HG03045 (cell line): ENCODE measurements around the gene COQ3.
"Not testable (repeated sequence)": the region's sequence is repeated elsewhere in the genome, so short reads cannot be mapped to it uniquely, and the experiment has no call there.

Experiments used
- ATAC-seq: cut with Tn5 transposase; IDR thresholded peaks from one replicate; pipeline ENCODE4 v1.9.1; 2021; ENCODE audit warnings: mild to moderate bottlenecking, moderate library complexity; ENCODE audit not compliant: unreplicated experiment

Gene COQ3

GRCh38 chr6:99390896-99391295 lies 3.1 kb downstream of the COQ3 start:
- ATAC-seq: no peak

- ATAC-seq: no peak
Measured at GRCh38 chr6:99384507-99384906, 9.5 kb downstream of the COQ3 start.

- no peak for ATAC-seq
Measured at GRCh38 chr6:99378636-99379035, 15.4 kb downstream of the COQ3 start.

GRCh38 chr6:99369533-99369932 lies 24.5 kb downstream of the COQ3 start:
- ATAC-seq: no peak

- no peak for ATAC-seq
Measured at GRCh38 chr6:99366852-99367251, 27.1 kb downstream of the COQ3 start.

- peak; percentile 67 for ATAC-seq
Measured at GRCh38 chr6:99364026-99364425, 30.0 kb downstream of the COQ3 start.

- ATAC-seq: peak; percentile 44
Measured at GRCh38 chr6:99362678-99363268, 31.2 kb downstream of the COQ3 start.

GRCh38 chr6:99359800-99360199 lies 34.2 kb downstream of the COQ3 start:
- ATAC-seq: no peak

- no peak for ATAC-seq
Measured at GRCh38 chr6:99356641-99357040, 37.4 kb downstream of the COQ3 start.

- ATAC-seq: no peak
Measured at GRCh38 chr6:99354983-99355382, 39.0 kb downstream of the COQ3 start.

- no peak for ATAC-seq
Measured at GRCh38 chr6:99353126-99353525, 40.9 kb downstream of the COQ3 start.

- ATAC-seq: no peak
Measured at GRCh38 chr6:99350573-99350972, 43.4 kb downstream of the COQ3 start.

GRCh38 chr6:99349171-99350141 lies 44.5 kb downstream of the COQ3 start, which contains the start of gene FAXC:
FAXC (minus strand) TSS chr6:99349674; CDS start chr6:99349372, 302 bp downstream.
- no peak for ATAC-seq

- no peak for ATAC-seq
Measured at GRCh38 chr6:99348288-99349170, 45.5 kb downstream of the COQ3 start.

GRCh38 chr6:99347804-99348203 lies 46.2 kb downstream of the COQ3 start:
- ATAC-seq: no peak

- no peak for ATAC-seq
Measured at GRCh38 chr6:99346595-99346994, 47.4 kb downstream of the COQ3 start.

- ATAC-seq: no peak
Measured at GRCh38 chr6:99345164-99345563, 48.8 kb downstream of the COQ3 start.

- no peak for ATAC-seq
Measured at GRCh38 chr6:99344289-99344688, 49.7 kb downstream of the COQ3 start.

GRCh38 chr6:99341862-99342455 lies 52.0 kb downstream of the COQ3 start:
- ATAC-seq: no peak

- no peak for ATAC-seq
Measured at GRCh38 chr6:99338188-99338587, 55.8 kb downstream of the COQ3 start.

GRCh38 chr6:99335298-99335697 lies 58.7 kb downstream of the COQ3 start:
- ATAC-seq: not testable (repeated sequence)
